Daoy (cell line): ENCODE results near the gene CCDC180. TPM values are rescaled to one million over a fixed set of nuclear protein-coding genes. Genes with fewer than 3 reads are reported as not detected.
"Not testable (repeated sequence)": the region's sequence is repeated elsewhere in the genome, so short reads cannot be mapped to it uniquely, and the experiment has no call there.

Experiments
- DNase-seq: peaks from one replicate; pipeline ENCODE4 v3.0.0-alpha.2; 2015; ENCODE audit warnings: low read depth
- total RNA-seq: library from RNA; depleted of rRNA; stranded (reverse); fragments of >200 nt; shearing (Covaris generic); gene quantifications from 2 replicates; pipeline ENCODE4 v1.2.3, GENCODE V29; 2014

The CCDC180 gene
- total RNA-seq, 1 experiment from 2014 or later = 1.9 TPM

GRCh38 chr9:97311798-97312500 lies 4.5 kb downstream of the CCDC180 start:
- no peak for DNase-seq

GRCh38 chr9:97312556-97312955 lies 5.1 kb downstream of the CCDC180 start:
- no peak for DNase-seq

- no peak for DNase-seq
These were observed 5.8 kb downstream of the CCDC180 start for GRCh38 chr9:97313243-97313642.

GRCh38 chr9:97313746-97314145 lies 6.3 kb downstream of the CCDC180 start:
- DNase-seq = no peak

- DNase-seq = no peak
These were observed 7.0 kb downstream of the CCDC180 start for GRCh38 chr9:97314503-97314902.

- no peak for DNase-seq
These were observed 8.1 kb downstream of the CCDC180 start for GRCh38 chr9:97315550-97315949.

- DNase-seq = no peak
These were observed 9.4 kb downstream of the CCDC180 start for GRCh38 chr9:97316904-97317303.

GRCh38 chr9:97318433-97318832 lies 11.0 kb downstream of the CCDC180 start:
- DNase-seq = no peak

- DNase-seq = no peak
These were observed 11.9 kb downstream of the CCDC180 start for GRCh38 chr9:97319395-97319794.

GRCh38 chr9:97320080-97320642 lies 12.7 kb downstream of the CCDC180 start:
- no peak for DNase-seq

GRCh38 chr9:97321251-97321650 lies 13.8 kb downstream of the CCDC180 start:
- DNase-seq = no peak

GRCh38 chr9:97321691-97322090 lies 14.2 kb downstream of the CCDC180 start:
- no peak for DNase-seq

- no peak for DNase-seq
These were observed 14.6 kb downstream of the CCDC180 start for GRCh38 chr9:97322105-97322504.

- DNase-seq = no peak
These were observed 17.5 kb downstream of the CCDC180 start for GRCh38 chr9:97324954-97325353.

GRCh38 chr9:97327562-97327961 lies 20.1 kb downstream of the CCDC180 start:
- DNase-seq = no peak

- no peak for DNase-seq
These were observed 25.5 kb downstream of the CCDC180 start for GRCh38 chr9:97332993-97333392.

- not testable (repeated sequence) for DNase-seq
These were observed 28.2 kb downstream of the CCDC180 start for GRCh38 chr9:97335622-97336021.

- DNase-seq = no peak
These were observed 41.4 kb downstream of the CCDC180 start for GRCh38 chr9:97348871-97349270.

GRCh38 chr9:97349400-97349799 lies 41.9 kb downstream of the CCDC180 start:
- no peak for DNase-seq

GRCh38 chr9:97354637-97355036 lies 47.2 kb downstream of the CCDC180 start:
- no peak for DNase-seq

- no peak for DNase-seq
These were observed 49.6 kb downstream of the CCDC180 start for GRCh38 chr9:97357056-97357455.
